NCI-H146 treated with DMSO at 0.1 percent for 48 hours (cell line): ENCODE results near the gene NAALADL2.
"Not testable (repeated sequence)": the region's sequence is repeated elsewhere in the genome, so short reads cannot be mapped to it uniquely, and the experiment has no call there.

ENCODE experiments used
- DNase-seq: peaks from one replicate; lab custom pipeline; 2025; ENCODE audit not compliant: unreplicated experiment; lab: John Stamatoyannopoulos, UW

Gene NAALADL2

GRCh38 chr3:175805825-175806224 is 946.7 kb downstream of the NAALADL2 start:
- no peak for DNase-seq

GRCh38 chr3:175807175-175807574 is 948.0 kb downstream of the NAALADL2 start:
- DNase-seq, result no peak

GRCh38 chr3:175818811-175819464 is 959.8 kb downstream of the NAALADL2 start:
- no peak for DNase-seq

GRCh38 chr3:175822766-175823491 is 963.8 kb downstream of the NAALADL2 start:
- not testable (repeated sequence) for DNase-seq

- not testable (repeated sequence) for DNase-seq
These were observed 966.0 kb downstream of the NAALADL2 start for GRCh38 chr3:175825016-175825580.

GRCh38 chr3:175826759-175827158 is 967.6 kb downstream of the NAALADL2 start:
- DNase-seq, result no peak

GRCh38 chr3:175829809-175830208 is 970.7 kb downstream of the NAALADL2 start:
- DNase-seq, result not testable (repeated sequence)

- DNase-seq, result not testable (repeated sequence)
These were observed 976.6 kb downstream of the NAALADL2 start for GRCh38 chr3:175835763-175836162.

- DNase-seq, result no peak
These were observed 977.5 kb downstream of the NAALADL2 start for GRCh38 chr3:175836617-175837016.

GRCh38 chr3:175837962-175838361 is 978.8 kb downstream of the NAALADL2 start:
- DNase-seq, result no peak

- DNase-seq, result no peak
These were observed 980.4 kb downstream of the NAALADL2 start for GRCh38 chr3:175839366-175840005.

GRCh38 chr3:175851541-175851940 is 992.4 kb downstream of the NAALADL2 start:
- no peak for DNase-seq

GRCh38 chr3:175852560-175852959 is 993.4 kb downstream of the NAALADL2 start:
- DNase-seq, result no peak

- no peak for DNase-seq
These were observed 998.6 kb downstream of the NAALADL2 start for GRCh38 chr3:175857666-175858270.
